ENCODE results near the gene SLC22A5. TPM values are rescaled to one million over a fixed set of nuclear protein-coding genes. Genes with fewer than 3 reads are reported as not detected.

The SLC22A5 gene
- total and polyA plus RNA-seq, 2 of the 8 experiments (the other 6 are each of a cell fraction or from before 2014, with no cell fraction given): 4.0 to 9.0 TPM

GRCh38 chr5:132394667-132395259 lies 25.3 kb downstream of the SLC22A5 start (continued):
- TF ChIP-seq CHD1 (IDR thresholded peaks at IDR 0.05; ENCODE audit: low read depth, low read length): no peak
- TF ChIP-seq RAD21 (IDR thresholded peaks at IDR 0.05 in 1 of 2, conservative IDR thresholded peaks at IDR 0.05 in 1 of 2; ENCODE audit: low read depth in 2 of 2, low read length in 2 of 2): no peak
- no peak for TF ChIP-seq SUZ12 (IDR thresholded peaks at IDR 0.05; ENCODE audit: low read length)

Measured in H1 (cell line).